ENCODE measurements around the gene FOSB.
"Not testable (repeated sequence)": the region's sequence is repeated elsewhere in the genome, so short reads cannot be mapped to it uniquely, and the experiment has no call there.

The FOSB gene

GRCh38 chr19:45503909-45504308 lies 36.1 kb downstream of the FOSB start:
- no peak overlapping the region for H3K4me3 ChIP-seq (ENCODE audit: low read depth, low read length)

DNA sequence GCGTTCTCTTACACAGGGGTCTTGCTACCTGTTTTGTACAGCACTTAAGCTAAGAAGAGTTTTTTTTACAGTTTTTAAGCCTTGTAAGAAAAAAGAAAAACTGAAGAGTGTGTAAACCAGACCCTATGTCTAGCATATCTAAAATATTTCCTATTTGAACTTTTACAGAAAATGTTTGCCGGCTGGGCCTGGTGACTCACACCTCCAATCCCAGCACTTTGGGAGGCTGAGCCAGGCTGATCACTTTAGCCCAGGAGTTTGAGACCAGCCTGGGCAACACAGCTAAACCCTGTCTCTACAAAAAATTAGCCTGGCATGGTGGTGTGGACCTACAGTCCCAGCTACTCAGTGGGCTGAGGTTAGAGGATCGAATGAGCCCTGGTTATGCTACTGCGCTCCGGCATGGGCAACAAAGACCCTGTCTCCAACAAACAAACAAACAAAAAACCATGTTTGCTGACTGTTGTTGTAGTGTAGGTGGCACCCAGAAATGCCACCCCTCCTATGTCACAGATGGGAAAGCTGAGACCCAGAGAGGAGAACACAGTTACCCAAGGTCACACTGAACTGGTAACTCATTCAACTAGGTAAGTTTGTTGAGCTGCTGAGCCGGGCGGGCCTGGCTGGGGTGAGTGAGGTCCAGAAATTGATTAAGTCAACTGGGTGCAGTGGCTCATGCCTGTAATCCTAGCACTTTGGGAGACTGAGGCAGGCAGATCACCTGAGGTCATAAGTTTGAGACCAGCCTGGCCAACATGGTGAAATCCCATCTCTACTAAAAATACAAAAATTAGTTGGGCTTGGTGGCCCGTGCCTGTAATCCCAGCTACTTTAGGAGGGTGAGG lies 37.6 kb downstream of the FOSB start:
- H3K4me3 ChIP-seq (ENCODE audit: low read depth, low read length) = no peak overlapping the region

- H3K4me3 ChIP-seq (ENCODE audit: low read depth, low read length) = no peak overlapping the region
Measured at GRCh38 chr19:45505996-45506245, 38.1 kb downstream of the FOSB start.

- H3K4me3 ChIP-seq (ENCODE audit: low read depth, low read length) = peak overlapping the region; percentile 96
Measured at GRCh38 chr19:45506246-45506988, 38.6 kb downstream of the FOSB start.

DNA sequence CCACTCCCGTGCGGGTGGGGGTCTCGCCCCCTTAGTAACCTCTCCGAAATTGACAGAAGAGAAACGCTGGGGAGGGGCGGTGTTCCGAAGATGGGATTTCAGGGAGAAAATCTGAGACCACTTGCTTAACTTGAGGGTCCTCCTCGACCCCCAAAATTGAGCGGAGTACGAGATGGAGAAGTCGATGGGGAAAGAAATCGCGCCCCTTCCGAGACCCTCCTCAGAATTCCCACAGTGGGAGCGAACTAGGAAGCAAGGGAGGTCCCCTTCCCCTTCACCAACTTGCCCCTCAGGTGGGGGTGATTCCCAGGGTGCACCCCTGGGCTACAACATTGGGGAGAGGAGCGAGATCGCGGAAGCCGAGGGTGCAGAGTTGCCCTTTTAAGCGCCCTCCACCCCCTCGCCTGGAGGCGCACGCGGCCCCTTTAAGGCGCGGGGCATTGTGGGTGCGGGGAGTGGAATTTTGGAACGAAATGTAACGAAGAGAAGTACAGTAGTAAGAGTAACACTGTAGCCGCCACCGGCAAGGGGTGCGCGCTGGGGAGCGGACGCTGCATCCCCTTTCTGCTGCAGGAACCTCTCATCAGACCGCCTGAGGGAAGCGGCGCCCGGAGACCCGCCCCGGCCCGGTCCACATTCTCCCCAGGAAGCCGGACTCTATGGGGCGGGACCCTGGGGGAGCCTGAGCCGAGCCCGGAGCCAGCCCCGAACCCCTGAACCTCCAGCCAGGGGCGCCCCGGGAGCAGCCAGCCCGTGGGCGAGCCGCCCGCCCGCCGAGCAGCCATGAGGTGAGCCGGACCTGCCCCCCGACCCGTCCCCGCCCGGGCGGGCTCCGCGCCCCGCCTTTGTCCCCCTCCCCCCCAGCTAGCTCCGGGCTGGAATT lies 39.4 kb downstream of the FOSB start, which contains the start of gene VASP:
TSS of gene VASP (plus strand) at position 491 of the 883 bp plus-strand sequence. CDS start at position 784, 293 bp downstream.
- H3K4me3 ChIP-seq (ENCODE audit: low read depth, low read length) = peak within 1 kb of the TSS; percentile 96

- peak overlapping the region; percentile 96 for H3K4me3 ChIP-seq (ENCODE audit: low read depth, low read length)
Measured at GRCh38 chr19:45507872-45508416, 40.1 kb downstream of the FOSB start.

GRCh38 chr19:45508417-45508860 lies 40.6 kb downstream of the FOSB start:
- H3K4me3 ChIP-seq (ENCODE audit: low read depth, low read length) = peak overlapping the region; percentile 96

DNA sequence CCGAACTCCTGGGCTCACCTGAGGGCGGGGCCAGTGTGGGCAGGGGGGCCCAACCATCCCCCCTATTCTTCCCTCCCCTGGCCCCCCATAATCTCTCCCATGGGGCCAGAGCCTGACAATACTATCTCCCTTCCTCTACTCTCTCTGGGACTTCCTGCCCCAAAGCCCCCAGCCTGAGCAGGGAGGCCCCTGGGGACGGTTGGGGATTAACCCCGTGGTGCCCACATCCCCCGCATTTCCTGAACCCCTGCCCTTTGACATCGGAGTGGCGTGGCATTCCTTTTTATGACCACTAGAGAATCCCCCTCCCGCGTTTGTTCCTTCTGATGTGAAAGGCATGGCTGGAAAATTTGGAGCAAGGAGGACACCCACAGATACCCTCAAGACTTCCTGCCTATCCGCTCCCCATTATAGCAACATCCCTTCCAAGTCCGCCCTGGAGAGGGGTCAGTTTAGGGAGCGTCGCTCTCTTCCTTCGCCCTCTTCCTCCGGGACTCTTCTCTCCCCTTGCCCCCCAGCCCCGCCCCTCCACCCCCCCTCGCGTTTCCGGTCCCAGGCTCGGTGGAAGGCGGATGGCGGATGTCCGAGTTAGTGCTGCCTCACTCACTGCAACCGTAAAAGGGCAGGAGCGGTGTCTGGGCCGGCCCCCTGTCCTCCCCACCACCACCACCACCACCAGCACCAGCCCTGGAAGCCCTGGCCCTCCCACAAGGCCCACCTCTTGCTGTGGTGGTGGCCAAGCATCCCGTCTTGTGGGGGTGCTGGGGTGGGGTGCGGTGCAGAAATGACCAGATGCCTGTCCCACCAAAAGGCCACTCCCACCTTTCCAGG lies 41.3 kb downstream of the FOSB start:
- peak overlapping the region; percentile 96 for H3K4me3 ChIP-seq (ENCODE audit: low read depth, low read length)

DNA sequence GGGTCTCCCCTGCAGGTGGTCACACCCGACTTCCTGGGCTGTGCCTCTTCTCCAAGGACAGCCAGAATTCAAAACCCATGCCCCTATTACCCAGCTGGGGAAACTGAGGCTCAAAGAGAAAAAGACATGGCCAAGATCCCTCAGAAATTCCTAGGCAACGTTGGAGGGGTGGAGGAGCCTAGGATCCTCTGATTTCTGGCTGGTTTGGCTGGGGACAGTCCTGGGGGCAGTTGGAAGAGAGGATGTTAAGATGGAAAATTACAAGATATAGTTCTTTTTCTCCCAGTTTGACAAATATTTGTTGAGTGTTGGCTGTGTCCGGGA lies 41.9 kb downstream of the FOSB start:
- H3K4me3 ChIP-seq (ENCODE audit: low read depth, low read length) = peak overlapping the region; percentile 24

- not testable (repeated sequence) for H3K4me3 ChIP-seq (ENCODE audit: low read depth, low read length)
Measured at GRCh38 chr19:45510352-45510751, 42.6 kb downstream of the FOSB start.

GRCh38 chr19:45511074-45511473 lies 43.3 kb downstream of the FOSB start:
- H3K4me3 ChIP-seq (ENCODE audit: low read depth, low read length) = no peak overlapping the region

GRCh38 chr19:45512881-45513483 lies 45.2 kb downstream of the FOSB start:
- no peak overlapping the region for H3K4me3 ChIP-seq (ENCODE audit: low read depth, low read length)

- H3K4me3 ChIP-seq (ENCODE audit: low read depth, low read length) = no peak overlapping the region
Measured at GRCh38 chr19:45514376-45515051, 46.7 kb downstream of the FOSB start.

- H3K4me3 ChIP-seq (ENCODE audit: low read depth, low read length) = no peak overlapping the region
Measured at GRCh38 chr19:45515081-45515624, 47.4 kb downstream of the FOSB start.

- H3K4me3 ChIP-seq (ENCODE audit: low read depth, low read length) = no peak overlapping the region
Measured at GRCh38 chr19:45515807-45516401, 48.1 kb downstream of the FOSB start.

DNA sequence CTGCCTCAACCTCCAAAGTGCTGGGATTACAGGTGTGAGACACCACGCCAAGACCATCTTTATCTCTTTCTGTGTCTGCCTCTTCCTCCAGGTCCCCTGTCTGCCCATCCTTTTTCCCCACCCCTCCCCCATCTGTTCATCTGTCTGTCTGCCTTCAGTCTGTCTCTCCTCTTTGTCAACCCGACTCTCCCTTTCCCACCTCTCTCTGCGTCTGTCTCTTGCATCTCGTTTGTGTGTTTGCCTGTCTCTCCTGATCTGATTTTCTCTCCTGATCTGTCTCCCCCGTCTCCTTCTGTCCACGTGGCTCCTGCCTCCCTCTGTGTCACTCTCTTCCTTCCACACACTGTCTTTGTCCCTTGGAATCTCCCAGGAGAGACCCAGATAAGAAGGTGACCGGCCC lies 49.4 kb downstream of the FOSB start:
- H3K4me3 ChIP-seq (ENCODE audit: low read depth, low read length) = no peak overlapping the region

- H3K4me3 ChIP-seq (ENCODE audit: low read depth, low read length) = no peak overlapping the region
Measured at GRCh38 chr19:45517641-45518468, 50.1 kb downstream of the FOSB start.

DNA sequence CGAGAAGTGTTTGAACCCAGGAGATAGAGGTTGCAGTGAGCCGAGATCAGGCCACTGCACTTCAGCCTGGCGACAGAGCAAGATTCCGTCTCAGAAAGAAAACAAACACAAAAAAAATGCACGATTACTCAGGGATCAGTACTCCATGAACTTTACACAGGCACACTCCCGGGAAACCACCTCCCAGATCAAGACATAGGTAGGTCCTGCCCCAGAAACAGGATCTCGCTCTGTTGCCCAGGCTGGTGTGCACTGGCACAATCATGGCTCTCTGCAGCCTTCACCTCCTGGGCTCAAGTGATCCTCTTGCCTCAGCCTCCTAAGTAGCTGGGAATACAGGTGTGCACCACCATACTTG lies 50.7 kb downstream of the FOSB start:
- no peak overlapping the region for H3K4me3 ChIP-seq (ENCODE audit: low read depth, low read length)
